A549 (cell line): ENCODE results near the gene LRRC45.

Experiments
- ATOH8 ChIP-seq: fragments of 250-450 bp; sonication (Bioruptor Pico); IDR thresholded peaks from 2 replicates; pipeline ENCODE4 v1.5.0; 2020; ENCODE audit warnings: low read depth, mild to moderate bottlenecking, moderate library complexity
- CHD2 ChIP-seq: fragments of 150-350 bp; IDR thresholded peaks from 2 replicates; pipeline ENCODE4 v1.6.1; 2014; ENCODE audit warnings: low read length; ENCODE audit not compliant: partially characterized antibody
- CTCF ChIP-seq: fragments of >200 bp; sonication (Bioruptor Twin); formaldehyde crosslinking; IDR thresholded peaks from 3 replicates; pipeline ENCODE4 v1.5.1; 2016
- MAX ChIP-seq: IDR thresholded peaks from 2 replicates; pipeline ENCODE4 v1.6.1; 2012
- POLR2A ChIP-seq: IDR thresholded peaks from 2 replicates; pipeline ENCODE4 v1.6.1; 2012; ENCODE audit warnings: mild to moderate bottlenecking, low read length
- RAD21 ChIP-seq, 2 experiments: fragments of >200 bp in 1 of 2; sonication (Bioruptor Twin) in 1 of 2; formaldehyde crosslinking in 1 of 2; IDR thresholded peaks in 1 of 2; conservative IDR thresholded peaks in 1 of 2; 2 replicates in 1 of 2; 3 replicates in 1 of 2; pipeline ENCODE4 v1.6.1; 2012 to 2018; ENCODE audit warnings: inconsistent platforms in 1 of 2
- SMC3 ChIP-seq: fragments of >200 bp; sonication (Bioruptor Twin); formaldehyde crosslinking; IDR thresholded peaks from 3 replicates; pipeline ENCODE4 v1.6.1; 2018; ENCODE audit warnings: inconsistent platforms

- TF ChIP-seq POLR2A (no peak), CTCF (no peak), SMC3 (no peak), CHD2 (no peak), ATOH8 (no peak), MAX (no peak), RAD21 (conservative IDR thresholded peaks at IDR 0.05 in 1 of 2, IDR thresholded peaks at IDR 0.05 in 1 of 2) (no peak)
These were observed 1.8 kb downstream of the LRRC45 start for GRCh38 chr17:82024859-82025258.
